HCT116 (cell line): ENCODE results near the gene MALT1. TPM values are rescaled to one million over a fixed set of nuclear protein-coding genes. Genes with fewer than 3 reads are reported as not detected.
"Not testable (repeated sequence)": the region's sequence is repeated elsewhere in the genome, so short reads cannot be mapped to it uniquely, and the experiment has no call there.

Source experiments
- ATAC-seq: fragments of 200-7000 bp; cut with Tn5 transposase; 2 replicates; pipeline ENCODE4 v1.9.1; 2020; ENCODE audit warnings: mild to moderate bottlenecking, moderate library complexity
- BruUV-seq: library from RNA; stranded (reverse); fragments of 400-500 nt; replicated peaks from 2 replicates; lab custom pipeline; 2021; lab: Mats Ljungman, UMichigan
- CTCF ChIA-PET: fragments of 300-600 bp; sonication (Branson Sonifier 250); formaldehyde crosslinking; loops from one replicate; lab custom pipeline; 2021; ENCODE audit warnings: antibody characterized with exemption; lab: Charles Lee
- POLR2A ChIA-PET: fragments of 300-600, 350-600 bp; sonication (Branson Sonifier 250); formaldehyde crosslinking; loops from one replicate; lab custom pipeline; 2021; ENCODE audit warnings: antibody characterized with exemption; lab: Charles Lee
- RAD21 ChIA-PET, 2 experiments: fragments of 300-600 bp; sonication (Branson Sonifier 250); formaldehyde crosslinking; loops; one replicate each; lab custom pipeline; 2023; ENCODE audit warnings: low total read pairs in 2 of 2; ENCODE audit not compliant: uncharacterized antibody in 2 of 2, unreplicated experiment in 2 of 2, low non-redundant PET in 1 of 2; lab: Charles Lee
- DNase-seq: peaks from one replicate; pipeline ENCODE4 v3.0.0-alpha.2; 2010; ENCODE audit warnings: low read depth, low spot score
- H2AFZ ChIP-seq: fragments of 200-600 bp; shearing (Covaris generic), sonication (generic); 2 replicates; pipeline ENCODE4 v1.6.1; 2017; ENCODE audit warnings: low read depth, mixed run types, mixed read lengths, antibody characterized with exemption, low read length; ENCODE audit not compliant: poor library complexity, severe bottlenecking
- H3K27ac ChIP-seq: 2 replicates; pipeline ENCODE4 v1.5.1; 2012; ENCODE audit warnings: low read depth, low read length
- H3K27me3 ChIP-seq: fragments of 200-600 bp; sonication (generic); 2 replicates; pipeline ENCODE4 v1.6.1; 2016; ENCODE audit warnings: mixed run types, low read length, mixed read lengths; ENCODE audit not compliant: insufficient read depth
- H3K36me3 ChIP-seq, 2 experiments: fragments of 200-500 bp in 1 of 2; fragments of 200-600 bp in 1 of 2; sonication (Bioruptor generic) in 1 of 2; sonication (generic) in 1 of 2; 2 replicates each; pipeline versions ENCODE4 v1.5.1 to v1.6.1; 2014 to 2016; ENCODE audit warnings: low read length in 2 of 2, inconsistent platforms in 1 of 2, mixed read lengths in 1 of 2, mixed run types in 1 of 2; ENCODE audit not compliant: insufficient read depth in 2 of 2, control insufficient read depth in 1 of 2
- H3K4me1 ChIP-seq, 2 experiments: fragments of 200-600 bp in 1 of 2; sonication (generic) in 1 of 2; 2 replicates each; pipeline versions ENCODE4 v1.5.1 to v1.6.1; 2012 to 2017; ENCODE audit warnings: low read length in 2 of 2, inconsistent platforms in 1 of 2, mild to moderate bottlenecking in 1 of 2, mixed read lengths in 1 of 2, mixed run types in 1 of 2, moderate library complexity in 1 of 2; ENCODE audit not compliant: insufficient read depth in 2 of 2, control insufficient read depth in 1 of 2
- H3K4me2 ChIP-seq: fragments of 200-600 bp; sonication (generic); 2 replicates; pipeline ENCODE4 v1.6.1; 2017; ENCODE audit warnings: mixed run types, low read length, mixed read lengths
- H3K4me3 ChIP-seq, 2 experiments: fragments of 200-600 bp in 1 of 2; sonication (generic) in 1 of 2; replicated peaks in 1 of 2; 2 replicates each; pipeline ENCODE4 v1.5.1; 2011 to 2016; ENCODE audit warnings: low read length in 2 of 2, control low read depth in 1 of 2, low read depth in 1 of 2, mild to moderate bottlenecking in 1 of 2, mixed read lengths in 1 of 2, mixed run types in 1 of 2
- H3K79me2 ChIP-seq: fragments of 200-600 bp; sonication (generic); 2 replicates; pipeline ENCODE4 v1.6.1; 2017; ENCODE audit warnings: mild to moderate bottlenecking, mixed run types, low read length, moderate library complexity, mixed read lengths; ENCODE audit not compliant: insufficient read depth
- H3K9ac ChIP-seq: fragments of 200-600 bp; sonication (generic); 2 replicates; pipeline ENCODE4 v1.6.1; 2016; ENCODE audit warnings: low read length, mixed read lengths
- H3K9me2 ChIP-seq: fragments of 200-600 bp; sonication (generic), shearing (Covaris generic); 2 replicates; pipeline ENCODE4 v1.6.1; 2017; ENCODE audit warnings: mixed run types, mild to moderate bottlenecking, moderate library complexity; ENCODE audit not compliant: insufficient read depth
- H3K9me3 ChIP-seq, 2 experiments: fragments of 200-500 bp in 1 of 2; fragments of 200-600 bp in 1 of 2; sonication (Bioruptor generic) in 1 of 2; sonication (generic) in 1 of 2; 2 replicates each; pipeline ENCODE4 v1.6.1; 2014 to 2017; ENCODE audit warnings: low read length in 2 of 2, mixed read lengths in 2 of 2, inconsistent platforms in 1 of 2, low read depth in 1 of 2, mild to moderate bottlenecking in 1 of 2, mixed run types in 1 of 2, moderate library complexity in 1 of 2; ENCODE audit not compliant: control insufficient read depth in 1 of 2, insufficient read depth in 1 of 2
- H4K20me1 ChIP-seq: fragments of 200-600 bp; sonication (generic), shearing (Covaris generic); 2 replicates; pipeline ENCODE4 v1.6.1; 2017; ENCODE audit warnings: mixed run types, mild to moderate bottlenecking, moderate library complexity; ENCODE audit not compliant: insufficient read depth
- EGR1 ChIP-seq: IDR thresholded peaks from 2 replicates; pipeline ENCODE4 v1.6.1; 2012; ENCODE audit warnings: low read depth
- EZH2 ChIP-seq: fragments of 200-600 bp; sonication (generic); IDR thresholded peaks from 2 replicates; pipeline ENCODE4 v1.6.1; 2017; ENCODE audit warnings: antibody characterized with exemption, mixed run types
- EZH2phosphoT487 ChIP-seq: fragments of 200-600 bp; IDR thresholded peaks from 2 replicates; pipeline ENCODE4 v1.6.1; 2018; ENCODE audit warnings: antibody characterized with exemption, borderline replicate concordance
- intact Hi-C: fragments of 100-400 bp; cut with micrococcal nuclease; formaldehyde crosslinking; loops from 2 replicates; pipeline ENCODE4 v1.10.0; 2022
- total RNA-seq: library from RNA; stranded (reverse); gene quantifications from one replicate; pipeline ENCODE4 v1.2.1, GENCODE V29; 2021; ENCODE audit not compliant: unreplicated experiment

MALT1 gene
- total RNA-seq, 1 experiment from 2014 or later: 41.1 TPM

- DNase-seq (no peak), ATAC-seq (no peak)
- H3K4me1 ChIP-seq: peaks cover 2 to 6% of the 10 kb centered on the region in 2 experiments; a peak in 3 of 4 replicates
- no peaks in the 10 kb centered on the region for H4K20me1 ChIP-seq
- RAD21 ChIA-PET: no interaction called here
- H2AFZ ChIP-seq: no peak overlapping the region
- H3K36me3 ChIP-seq: no peaks in the 10 kb centered on the region
- no peaks in the 10 kb centered on the region for H3K79me2 ChIP-seq
- H3K4me3 ChIP-seq: no peak overlapping the region
- POLR2A ChIA-PET: no interaction called here
- BruUV-seq: no TSS peak
- H3K27me3 ChIP-seq: no peaks in the 10 kb centered on the region
- CTCF ChIA-PET: no interaction called here
- no peaks in the 10 kb centered on the region for H3K9me3 ChIP-seq
- TF ChIP-seq EZH2phosphoT487: no peak
- no peak for TF ChIP-seq EGR1
- TF ChIP-seq EZH2: no peak
- no peaks in the 10 kb centered on the region for H3K9me2 ChIP-seq
- H3K9ac ChIP-seq: no peak overlapping the region
- H3K27ac ChIP-seq: no peak overlapping the region
- no peak overlapping the region for H3K4me2 ChIP-seq
- intact Hi-C loops: no loop called here
Observed at GRCh38 chr18:58640891-58641610, 30.2 kb upstream of the MALT1 start.

- H2AFZ ChIP-seq, ATAC-seq, H3K9me3 ChIP-seq, H3K27me3 ChIP-seq, POLR2A ChIA-PET, H4K20me1 ChIP-seq, RAD21 ChIA-PET, BruUV-seq, H3K4me3 ChIP-seq, H3K4me1 ChIP-seq, H3K9ac ChIP-seq, H3K36me3 ChIP-seq, DNase-seq, H3K79me2 ChIP-seq, H3K9me2 ChIP-seq, H3K27ac ChIP-seq, CTCF ChIA-PET, intact Hi-C loops, H3K4me2 ChIP-seq: not testable (repeated sequence)
Observed at GRCh38 chr18:58643557-58643956, 27.7 kb upstream of the MALT1 start.
